ENCODE data around the gene ZFHX3.

GRCh38 chr16:73047221-73047535 lies 750 bp downstream of the ZFHX3 start:
- TF ChIP-seq CTCF (IDR thresholded peaks at IDR 0.05) (no peak), POLR2A (IDR thresholded peaks at IDR 0.05) (no peak)

Measured in heart left ventricle (tissue), 13 donors.